HepG2 (cell line): ENCODE measurements around the gene TXNRD1. TPM values are rescaled to one million over a fixed set of nuclear protein-coding genes. Genes with fewer than 3 reads are reported as not detected.

Experiments used
- ATAC-seq: fragments of 200-7000 bp; cut with Tn5 transposase; 3 replicates; pipeline ENCODE4 v1.9.1; 2020; ENCODE audit warnings: mild to moderate bottlenecking, moderate library complexity
- BruUV-seq: library from RNA; stranded (reverse); fragments of 400-500 nt; replicated peaks from 2 replicates; lab custom pipeline; 2021; lab: Mats Ljungman, UMichigan
- CTCF ChIA-PET: fragments of 300-600 bp; formaldehyde crosslinking; extraction: SDS; loops from one replicate; lab custom pipeline; 2021; ENCODE audit warnings: low total read pairs, inconsistent platforms, low intra/inter-chr PET ratio; lab: Yijun Ruan, JAX
- POLR2A ChIA-PET: fragments of 350-600 bp; sonication (Branson Sonifier 250); formaldehyde crosslinking; loops from one replicate; lab custom pipeline; 2020; ENCODE audit warnings: antibody characterized with exemption, inconsistent platforms; lab: Yijun Ruan, JAX
- DNase-seq: peaks from one replicate; pipeline ENCODE4 v3.0.0-alpha.2; 2015; ENCODE audit warnings: low spot score
- FAIRE-seq: peaks from 3 replicates; lab custom pipeline; 2011; peaks lifted over from hg19 to GRCh38; lab: Jason Lieb, UNC
- H2AFZ ChIP-seq: one replicate; pipeline ENCODE4 v1.6.1; 2011; ENCODE audit warnings: low read length, inconsistent platforms
- H3K27ac ChIP-seq: fragments of 300-600 bp; 3 replicates; pipeline ENCODE4 v1.8.0; 2011; ENCODE audit warnings: mixed run types, mild to moderate bottlenecking, mixed read lengths, low read length, inconsistent platforms; ENCODE audit not compliant: insufficient read depth; ENCODE audit errors: extremely low read length
- H3K27me3 ChIP-seq, 2 experiments: fragments of 200-600 bp in 1 of 2; 2 replicates in 1 of 2; 3 replicates in 1 of 2; pipeline versions ENCODE4 v1.6.0 to v1.8.0; 2011; ENCODE audit warnings: low read length in 2 of 2, mild to moderate bottlenecking in 2 of 2, moderate library complexity in 2 of 2, inconsistent platforms in 1 of 2; ENCODE audit not compliant: insufficient read depth in 2 of 2, control insufficient read depth in 1 of 2
- H3K36me3 ChIP-seq, 2 experiments: fragments of 200-600 bp in 1 of 2; replicated peaks in 1 of 2; 2 replicates in 1 of 2; 3 replicates in 1 of 2; pipeline versions ENCODE4 v1.5.1 to v1.8.0; 2011; ENCODE audit warnings: low read length in 2 of 2, inconsistent platforms in 1 of 2; ENCODE audit not compliant: insufficient read depth in 2 of 2, control insufficient read depth in 1 of 2
- H3K4me1 ChIP-seq: 2 replicates; pipeline ENCODE4 v1.5.1; 2012; ENCODE audit warnings: low read length, inconsistent platforms; ENCODE audit not compliant: insufficient read depth
- H3K4me2 ChIP-seq: 2 replicates; pipeline ENCODE4 v1.6.0; 2011; ENCODE audit warnings: low read depth, low read length, inconsistent platforms
- H3K4me3 ChIP-seq, 3 experiments: fragments of 200-600 bp in 1 of 3; sonication (generic), shearing (Covaris generic) in 1 of 3; replicated peaks in 1 of 3; 2 replicates each; pipeline ENCODE4 v1.5.1; 2011 to 2016; ENCODE audit warnings: low read length in 3 of 3, inconsistent platforms in 2 of 3, low read depth in 2 of 3, mild to moderate bottlenecking in 2 of 3, control low read depth in 1 of 3, mixed read lengths in 1 of 3; ENCODE audit not compliant: insufficient read depth in 1 of 3
- H3K79me2 ChIP-seq: one replicate; pipeline ENCODE4 v1.6.1; 2011; ENCODE audit warnings: low read length, inconsistent platforms; ENCODE audit not compliant: insufficient read depth
- H3K9ac ChIP-seq: 2 replicates; pipeline ENCODE4 v1.6.0; 2011; ENCODE audit warnings: mild to moderate bottlenecking, low read depth, low read length, inconsistent platforms; ENCODE audit not compliant: insufficient read depth
- H3K9me3 ChIP-seq: 2 replicates; pipeline ENCODE4 v1.5.1; 2012; ENCODE audit warnings: mild to moderate bottlenecking, low read length
- H4K20me1 ChIP-seq: 2 replicates; pipeline ENCODE4 v1.6.0; 2011; ENCODE audit warnings: inconsistent platforms, mild to moderate bottlenecking, low read length, moderate library complexity; ENCODE audit not compliant: insufficient read depth
- ARID2 ChIP-seq: sonication (generic); formaldehyde crosslinking; IDR thresholded peaks from 2 replicates; pipeline ENCODE4 v1.8.1; 2022; ENCODE audit warnings: mild to moderate bottlenecking, missing genetic modification reagents, borderline replicate concordance
- GATAD2A ChIP-seq: IDR thresholded peaks from 2 replicates; pipeline ENCODE4 v1.6.1; 2016
- MTF1 ChIP-seq: sonication (generic); formaldehyde crosslinking; IDR thresholded peaks from 2 replicates; pipeline ENCODE4 v1.5.0; 2020; ENCODE audit warnings: missing genetic modification reagents
- MXD4 ChIP-seq: IDR thresholded peaks from 2 replicates; pipeline ENCODE4 v1.6.1; 2016; ENCODE audit warnings: mild to moderate bottlenecking, missing biosample characterization, missing genetic modification reagents
- SNAPC2 ChIP-seq: sonication (generic); formaldehyde crosslinking; IDR thresholded peaks from 2 replicates; pipeline ENCODE4 v1.8.1; 2022; ENCODE audit warnings: mild to moderate bottlenecking, missing genetic modification reagents
- TCF12 ChIP-seq, 2 experiments: fragments of 450-650 bp in 1 of 2; sonication (generic) in 1 of 2; formaldehyde crosslinking in 1 of 2; IDR thresholded peaks; 2 replicates each; pipeline versions ENCODE4 v1.6.1 to v1.8.0; 2017 to 2022; ENCODE audit warnings: antibody characterized with exemption in 1 of 2, mild to moderate bottlenecking in 1 of 2, missing genetic modification reagents in 1 of 2, moderate library complexity in 1 of 2
- ZNF3 ChIP-seq: IDR thresholded peaks from 2 replicates; pipeline ENCODE4 v1.7.0; 2017; ENCODE audit warnings: inconsistent platforms
- ZNF441 ChIP-seq: sonication (generic); formaldehyde crosslinking; IDR thresholded peaks from 2 replicates; pipeline ENCODE4 v1.7.0; 2021; ENCODE audit warnings: missing genetic modification reagents, borderline replicate concordance
- ZNF569 ChIP-seq: sonication (generic); formaldehyde crosslinking; IDR thresholded peaks from 2 replicates; pipeline ENCODE4 v1.5.0; 2020; ENCODE audit warnings: mild to moderate bottlenecking, missing genetic modification reagents, moderate library complexity, borderline replicate concordance
- ZNF570 ChIP-seq: sonication (generic); formaldehyde crosslinking; IDR thresholded peaks from 2 replicates; pipeline ENCODE4 v1.4.0; 2020; ENCODE audit warnings: mild to moderate bottlenecking, missing genetic modification reagents, borderline replicate concordance
- ZNF607 ChIP-seq: sonication (generic); formaldehyde crosslinking; IDR thresholded peaks from 2 replicates; pipeline ENCODE4 v1.5.1; 2020; ENCODE audit warnings: missing genetic modification reagents, mild to moderate bottlenecking, borderline replicate concordance
- ZSCAN31 ChIP-seq: sonication (generic); formaldehyde crosslinking; IDR thresholded peaks from 2 replicates; pipeline ENCODE4 v1.5.0; 2020; ENCODE audit warnings: low read depth, mild to moderate bottlenecking, missing genetic modification reagents
- WGBS: methylation state at CpG from one replicate; pipeline ENCODE4 v1.1.6; 2017; ENCODE audit warnings: low lambda C conversion rate; 5-methylcytosine and 5-hydroxymethylcytosine counted together
- in situ Hi-C: cut with HindIII; loops from 2 replicates; pipeline ENCODE4 v1.10.0; 2017; ENCODE audit warnings: low pct_unique_long_range_greater_than_20kb; ENCODE audit not compliant: extremely low pct_ligation_motif_present
- intact Hi-C: fragments of 100-400 bp; cut with micrococcal nuclease; formaldehyde crosslinking; loops from one replicate; pipeline ENCODE4 v1.10.0; 2022; ENCODE audit not compliant: unreplicated experiment
- polyA plus RNA-seq, 8 experiments: library from polyadenylated mRNA; depleted of rRNA in 3 of 8; stranded (reverse) in 7 of 8; unstranded in 1 of 8; fragments of >200 nt; fragmentation: Illumina TruSeq in 4 of 8; extraction: Trizol in 4 of 8; gene quantifications; 2 replicates each; pipeline versions ENCODE4 v1.2.1 to v1.2.3, GENCODE V29; 2011 to 2016; ENCODE audit warnings: low read depth in 4 of 8, missing spikeins in 1 of 8, mixed read lengths in 1 of 8; ENCODE audit not compliant: insufficient read depth in 1 of 8
- total RNA-seq, 5 experiments: library from RNA; depleted of rRNA; stranded (reverse); fragments of >200 nt; fragmentation: Illumina TruSeq; extraction: Trizol; gene quantifications; 2 replicates each; pipeline ENCODE4 v1.2.3, GENCODE V29; 2016; ENCODE audit warnings: low read depth in 1 of 5
- TF ChIP-seq, protein P1 (sequence below): sonication (generic); formaldehyde crosslinking; IDR thresholded peaks from 2 replicates; pipeline ENCODE4 v1.4.0; 2020; ENCODE audit warnings: mild to moderate bottlenecking, missing genetic modification reagents
- TF ChIP-seq, protein P2 (sequence below): sonication (generic); formaldehyde crosslinking; IDR thresholded peaks from 2 replicates; pipeline ENCODE4 v1.5.1; 2020; ENCODE audit warnings: missing genetic modification reagents, mild to moderate bottlenecking, borderline replicate concordance
- TF ChIP-seq, protein P3 (sequence below): sonication (generic); formaldehyde crosslinking; IDR thresholded peaks from 2 replicates; pipeline ENCODE4 v1.4.0; 2020; ENCODE audit warnings: missing genetic modification reagents
- TF ChIP-seq, protein P4 (sequence below): fragments of 450-650 bp; IDR thresholded peaks from 2 replicates; pipeline ENCODE4 v1.6.1; 2017

Gene TXNRD1
- total and polyA plus RNA-seq, 2 of the 13 experiments (the other 11 are each of a cell fraction or from before 2014, with no cell fraction given) = 54.0 to 190 TPM

DNA sequence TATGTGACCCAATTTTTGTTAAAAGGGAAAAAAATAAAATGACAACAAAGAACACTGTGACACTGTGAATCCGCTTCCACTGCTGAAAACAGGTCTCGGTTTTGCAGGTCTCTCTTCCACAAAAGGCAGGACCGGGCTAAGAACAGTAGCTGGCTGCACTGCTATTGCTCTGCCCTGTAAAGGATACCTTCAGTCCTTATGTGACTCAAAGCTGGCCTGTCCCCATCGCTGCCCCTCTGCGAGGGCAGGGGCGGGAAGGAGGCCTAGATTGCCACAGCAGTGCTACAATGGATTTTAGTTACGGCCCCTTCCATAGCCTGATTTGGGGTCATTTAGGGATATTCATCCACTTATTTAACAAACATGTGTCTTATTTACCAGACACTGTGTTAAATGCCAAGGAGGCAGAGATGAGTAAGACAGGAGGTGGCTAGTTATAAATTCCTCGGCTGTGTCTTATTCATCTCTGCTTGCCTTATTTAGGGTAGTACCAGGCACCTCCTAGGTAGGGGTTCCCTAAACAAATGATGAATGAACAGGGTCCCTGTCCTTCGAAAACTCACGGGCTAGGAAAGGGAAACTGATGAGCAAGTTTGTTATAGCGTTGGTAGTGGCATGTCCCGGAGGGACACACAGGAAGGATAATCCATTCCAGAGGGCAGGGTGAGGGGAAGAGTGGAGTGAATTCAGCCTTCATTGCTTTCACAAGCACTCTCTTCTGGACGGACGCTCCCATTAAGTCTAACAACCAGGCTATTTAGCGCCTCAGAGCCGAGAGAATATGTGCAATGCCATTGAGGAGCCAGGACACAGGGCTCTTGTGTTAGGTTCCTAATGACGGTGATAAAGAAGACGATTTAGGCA, 161.3 kb downstream of the TXNRD1 start:
- ATAC-seq (no peak), DNase-seq (no peak), FAIRE-seq (no peak)
- in situ Hi-C loops = loop anchor here (5.0 kb wide), 1 partner anchor 680 kb away; no protein-coding TSS in a partner anchor
- Histone ChIP-seq H3K79me2 (no peaks in the 10 kb centered on the region), H3K4me2 (no peak overlapping the region), H3K36me3 (no peaks in the 10 kb centered on the region), H3K4me1 (no peaks in the 10 kb centered on the region), H2AFZ (no peak overlapping the region), H3K9me3 (no peaks in the 10 kb centered on the region), H3K9ac (no peak overlapping the region), H4K20me1 (no peaks in the 10 kb centered on the region)
- no TSS peak for BruUV-seq
- ChIA-PET POLR2A (no interaction called here), CTCF (no interaction called here)
- TF ChIP-seq GATAD2A (CRISPR knock-in tag) = no peak
- TF ChIP-seq, protein P1, sequence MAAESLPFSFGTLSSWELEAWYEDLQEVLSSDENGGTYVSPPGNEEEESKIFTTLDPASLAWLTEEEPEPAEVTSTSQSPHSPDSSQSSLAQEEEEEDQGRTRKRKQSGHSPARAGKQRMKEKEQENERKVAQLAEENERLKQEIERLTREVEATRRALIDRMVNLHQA (CRISPR knock-in tag) = no peak
- TF ChIP-seq ZNF441 (CRISPR knock-in tag) = no peak
- no peak for TF ChIP-seq TCF12 (IDR thresholded peaks at IDR 0.05)
- TF ChIP-seq TCF12 (CRISPR knock-in tag; IDR thresholded peaks at IDR 0.05) = no peak
- no peak for TF ChIP-seq SNAPC2
- TF ChIP-seq MXD4 (CRISPR knock-in tag) = no peak
- TF ChIP-seq ARID2 (CRISPR knock-in tag) = no peak
- no peak for TF ChIP-seq ZSCAN31 (CRISPR knock-in tag)
- TF ChIP-seq, protein P2, sequence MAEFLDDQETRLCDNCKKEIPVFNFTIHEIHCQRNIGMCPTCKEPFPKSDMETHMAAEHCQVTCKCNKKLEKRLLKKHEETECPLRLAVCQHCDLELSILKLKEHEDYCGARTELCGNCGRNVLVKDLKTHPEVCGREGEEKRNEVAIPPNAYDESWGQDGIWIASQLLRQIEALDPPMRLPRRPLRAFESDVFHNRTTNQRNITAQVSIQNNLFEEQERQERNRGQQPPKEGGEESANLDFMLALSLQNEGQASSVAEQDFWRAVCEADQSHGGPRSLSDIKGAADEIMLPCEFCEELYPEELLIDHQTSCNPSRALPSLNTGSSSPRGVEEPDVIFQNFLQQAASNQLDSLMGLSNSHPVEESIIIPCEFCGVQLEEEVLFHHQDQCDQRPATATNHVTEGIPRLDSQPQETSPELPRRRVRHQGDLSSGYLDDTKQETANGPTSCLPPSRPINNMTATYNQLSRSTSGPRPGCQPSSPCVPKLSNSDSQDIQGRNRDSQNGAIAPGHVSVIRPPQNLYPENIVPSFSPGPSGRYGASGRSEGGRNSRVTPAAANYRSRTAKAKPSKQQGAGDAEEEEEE (CRISPR knock-in tag) = no peak
- no peak for TF ChIP-seq MTF1 (CRISPR knock-in tag)
- TF ChIP-seq ZNF3 (CRISPR knock-in tag) = no peak
- no peak for TF ChIP-seq ZNF607 (CRISPR knock-in tag)
- no peak for TF ChIP-seq ZNF569 (CRISPR knock-in tag)
- TF ChIP-seq, protein P3, sequence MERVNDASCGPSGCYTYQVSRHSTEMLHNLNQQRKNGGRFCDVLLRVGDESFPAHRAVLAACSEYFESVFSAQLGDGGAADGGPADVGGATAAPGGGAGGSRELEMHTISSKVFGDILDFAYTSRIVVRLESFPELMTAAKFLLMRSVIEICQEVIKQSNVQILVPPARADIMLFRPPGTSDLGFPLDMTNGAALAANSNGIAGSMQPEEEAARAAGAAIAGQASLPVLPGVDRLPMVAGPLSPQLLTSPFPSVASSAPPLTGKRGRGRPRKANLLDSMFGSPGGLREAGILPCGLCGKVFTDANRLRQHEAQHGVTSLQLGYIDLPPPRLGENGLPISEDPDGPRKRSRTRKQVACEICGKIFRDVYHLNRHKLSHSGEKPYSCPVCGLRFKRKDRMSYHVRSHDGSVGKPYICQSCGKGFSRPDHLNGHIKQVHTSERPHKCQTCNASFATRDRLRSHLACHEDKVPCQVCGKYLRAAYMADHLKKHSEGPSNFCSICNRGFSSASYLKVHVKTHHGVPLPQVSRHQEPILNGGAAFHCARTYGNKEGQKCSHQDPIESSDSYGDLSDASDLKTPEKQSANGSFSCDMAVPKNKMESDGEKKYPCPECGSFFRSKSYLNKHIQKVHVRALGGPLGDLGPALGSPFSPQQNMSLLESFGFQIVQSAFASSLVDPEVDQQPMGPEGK (CRISPR knock-in tag) = no peak
- no peak for TF ChIP-seq ZNF570 (CRISPR knock-in tag)
- TF ChIP-seq, protein P4, sequence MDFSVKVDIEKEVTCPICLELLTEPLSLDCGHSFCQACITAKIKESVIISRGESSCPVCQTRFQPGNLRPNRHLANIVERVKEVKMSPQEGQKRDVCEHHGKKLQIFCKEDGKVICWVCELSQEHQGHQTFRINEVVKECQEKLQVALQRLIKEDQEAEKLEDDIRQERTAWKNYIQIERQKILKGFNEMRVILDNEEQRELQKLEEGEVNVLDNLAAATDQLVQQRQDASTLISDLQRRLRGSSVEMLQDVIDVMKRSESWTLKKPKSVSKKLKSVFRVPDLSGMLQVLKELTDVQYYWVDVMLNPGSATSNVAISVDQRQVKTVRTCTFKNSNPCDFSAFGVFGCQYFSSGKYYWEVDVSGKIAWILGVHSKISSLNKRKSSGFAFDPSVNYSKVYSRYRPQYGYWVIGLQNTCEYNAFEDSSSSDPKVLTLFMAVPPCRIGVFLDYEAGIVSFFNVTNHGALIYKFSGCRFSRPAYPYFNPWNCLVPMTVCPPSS = no peak
- TF ChIP-seq, all 625 proteins: peak for 0
- WGBS = 29% methylated on average over 14 of the region's 18 CpGs
- Histone ChIP-seq H3K27ac (no peak overlapping the region), H3K27me3 (no peaks in the 10 kb centered on the region; a peak in 2 of 5 replicates), H3K4me3 (no peak overlapping the region)
- intact Hi-C loops = no loop called here
